ENCODE results near the gene ISM1. TPM values are rescaled to one million over a fixed set of nuclear protein-coding genes. Genes with fewer than 3 reads are reported as not detected.

Gene ISM1
- total RNA-seq, 2 donors from 2014 or later = 0.59 to 1.3 TPM

GRCh38 chr20:13280609-13281324 lies 59.7 kb downstream of the ISM1 start:
- Histone ChIP-seq H3K27ac (no peak overlapping the region), H3K36me3 (no peaks in the 10 kb centered on the region), H3K9me3 (peaks cover 0 to 4% of the 10 kb centered on the region in 2 donors), H3K4me1 (no peaks in the 10 kb centered on the region), H3K4me3 (no peak overlapping the region), H3K27me3 (no peaks in the 10 kb centered on the region)
- no peak for DNase-seq (ENCODE audit: low spot score)
- no peak for TF ChIP-seq CTCF (IDR thresholded peaks at IDR 0.05)

DNA sequence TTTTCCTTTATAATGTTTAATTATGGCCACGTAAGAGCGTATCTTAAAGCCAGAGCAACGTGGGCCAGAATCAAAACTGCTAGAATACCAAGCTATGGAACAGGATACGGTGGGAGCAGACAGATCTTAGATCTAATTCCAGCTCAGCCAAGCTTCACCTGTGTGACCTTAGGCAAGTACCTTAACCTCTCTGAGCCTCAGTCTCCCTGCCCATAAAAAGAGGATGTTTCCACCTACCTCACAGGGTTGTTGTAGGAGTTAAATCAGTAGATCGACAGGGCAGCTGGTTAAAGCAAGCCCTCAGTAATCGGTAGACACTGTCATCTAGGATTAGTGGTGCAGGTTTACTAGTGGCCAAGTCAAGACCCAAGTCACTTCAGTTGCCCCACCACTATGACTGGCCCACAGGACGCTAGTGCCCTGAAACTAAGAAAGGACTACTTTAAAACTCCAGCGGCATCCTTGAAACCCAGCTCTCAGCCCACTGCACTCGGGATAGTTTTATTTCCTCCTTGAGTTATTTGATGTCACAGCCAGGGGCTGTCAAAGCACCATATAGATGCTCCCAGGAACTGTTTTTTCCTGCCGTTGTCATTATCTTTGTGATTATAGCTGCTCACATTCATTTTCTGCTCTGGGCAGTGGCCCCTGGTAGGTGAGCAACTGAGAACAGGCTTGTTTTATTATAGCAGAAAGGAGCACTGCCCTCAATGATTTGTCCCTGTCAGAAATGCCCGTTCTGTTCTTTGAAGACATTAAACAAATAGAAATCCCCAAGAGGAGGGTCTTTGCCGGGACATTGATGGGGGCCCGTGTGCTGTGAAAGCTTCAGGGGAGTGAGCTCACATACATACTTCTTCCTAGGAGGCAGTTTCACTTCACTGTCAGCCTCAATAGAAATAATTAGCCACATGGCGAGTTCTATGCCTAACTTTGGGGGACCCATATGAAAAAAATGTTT lies 63.1 kb downstream of the ISM1 start:
- H3K9me3 ChIP-seq = peaks cover 0 to 4% of the 10 kb centered on the region in 2 donors
- H3K27me3 ChIP-seq = no peaks in the 10 kb centered on the region
- no peak for TF ChIP-seq CTCF (IDR thresholded peaks at IDR 0.05)
- no peak overlapping the region for H3K4me3 ChIP-seq
- DNase-seq (ENCODE audit: low spot score) = no peak
- H3K36me3 ChIP-seq = no peaks in the 10 kb centered on the region
- H3K27ac ChIP-seq = no peak overlapping the region
- no peaks in the 10 kb centered on the region for H3K4me1 ChIP-seq

DNA sequence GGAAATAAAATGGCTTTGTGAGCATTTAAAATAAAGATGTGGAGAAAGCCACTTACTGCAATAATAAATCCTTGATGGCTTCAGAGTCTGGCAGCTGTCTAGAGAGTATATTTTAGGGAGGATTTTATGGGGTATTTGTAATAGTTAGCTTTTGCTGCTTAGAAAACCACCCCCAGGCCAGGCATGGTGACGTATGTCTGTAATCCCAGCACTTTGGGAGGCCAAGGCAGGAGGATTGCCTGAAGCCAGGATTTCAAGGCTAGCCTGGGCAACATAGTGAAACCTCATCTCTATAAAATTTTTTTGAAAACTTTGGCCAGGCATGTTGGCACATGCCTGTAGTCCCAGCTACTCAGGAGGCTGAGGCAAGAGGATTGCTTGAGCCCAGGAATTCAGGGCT lies 63.8 kb downstream of the ISM1 start:
- H3K27ac ChIP-seq = no peak overlapping the region
- H3K4me3 ChIP-seq = no peak overlapping the region
- no peaks in the 10 kb centered on the region for H3K36me3 ChIP-seq
- H3K27me3 ChIP-seq = no peaks in the 10 kb centered on the region
- TF ChIP-seq CTCF (IDR thresholded peaks at IDR 0.05) = no peak
- H3K9me3 ChIP-seq = peaks cover 0 to 4% of the 10 kb centered on the region in 2 donors
- H3K4me1 ChIP-seq = no peaks in the 10 kb centered on the region
- DNase-seq (ENCODE audit: low spot score) = no peak

DNA sequence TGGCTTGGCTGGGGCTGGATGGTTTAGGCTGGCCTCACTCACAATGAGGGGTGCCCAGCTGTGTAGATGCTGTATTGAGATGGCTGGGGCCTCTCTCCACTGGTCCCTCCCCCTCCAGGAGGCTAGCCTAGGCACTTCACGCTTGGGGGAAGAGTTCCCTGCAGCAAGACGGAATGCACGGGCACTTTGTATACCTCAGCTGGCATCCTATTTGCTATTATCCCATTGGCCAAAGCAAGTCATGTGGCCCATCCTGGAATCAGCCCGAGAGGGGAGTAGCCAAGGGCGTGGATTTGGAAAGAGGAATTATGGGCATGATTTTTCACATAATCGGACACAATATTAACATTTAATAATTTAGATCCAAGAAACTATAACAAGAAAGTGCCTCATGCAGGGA lies 64.3 kb downstream of the ISM1 start:
- Histone ChIP-seq H3K9me3 (peaks cover 0 to under 1% of the 10 kb centered on the region in 2 donors), H3K27ac (no peak overlapping the region), H3K4me3 (no peak overlapping the region), H3K27me3 (no peaks in the 10 kb centered on the region), H3K4me1 (no peaks in the 10 kb centered on the region), H3K36me3 (no peaks in the 10 kb centered on the region)
- DNase-seq (ENCODE audit: low spot score) = no peak
- TF ChIP-seq CTCF (IDR thresholded peaks at IDR 0.05) = no peak

- H3K4me1 ChIP-seq = no peaks in the 10 kb centered on the region
- H3K4me3 ChIP-seq = no peak overlapping the region
- no peaks in the 10 kb centered on the region for H3K27me3 ChIP-seq
- no peaks in the 10 kb centered on the region for H3K36me3 ChIP-seq
- H3K9me3 ChIP-seq = no peaks in the 10 kb centered on the region
- H3K27ac ChIP-seq = no peak overlapping the region
- TF ChIP-seq CTCF (IDR thresholded peaks at IDR 0.05) = no peak
- DNase-seq (ENCODE audit: low spot score) = no peak
Observed at GRCh38 chr20:13286052-13286451, 65.0 kb downstream of the ISM1 start.

Measured in right atrium auricular region (tissue), 2 donors.